GM19452 (cell line): ENCODE results near the gene EEPD1.
"Not testable (repeated sequence)": the region's sequence is repeated elsewhere in the genome, so short reads cannot be mapped to it uniquely, and the experiment has no call there.

ENCODE experiments used
- ATAC-seq: cut with Tn5 transposase; IDR thresholded peaks from one replicate; pipeline ENCODE4 v1.9.1; 2021; ENCODE audit not compliant: unreplicated experiment

Gene EEPD1

GRCh38 chr7:36314491-36314890, 161.4 kb downstream of the EEPD1 start:
- ATAC-seq = no peak

DNA sequence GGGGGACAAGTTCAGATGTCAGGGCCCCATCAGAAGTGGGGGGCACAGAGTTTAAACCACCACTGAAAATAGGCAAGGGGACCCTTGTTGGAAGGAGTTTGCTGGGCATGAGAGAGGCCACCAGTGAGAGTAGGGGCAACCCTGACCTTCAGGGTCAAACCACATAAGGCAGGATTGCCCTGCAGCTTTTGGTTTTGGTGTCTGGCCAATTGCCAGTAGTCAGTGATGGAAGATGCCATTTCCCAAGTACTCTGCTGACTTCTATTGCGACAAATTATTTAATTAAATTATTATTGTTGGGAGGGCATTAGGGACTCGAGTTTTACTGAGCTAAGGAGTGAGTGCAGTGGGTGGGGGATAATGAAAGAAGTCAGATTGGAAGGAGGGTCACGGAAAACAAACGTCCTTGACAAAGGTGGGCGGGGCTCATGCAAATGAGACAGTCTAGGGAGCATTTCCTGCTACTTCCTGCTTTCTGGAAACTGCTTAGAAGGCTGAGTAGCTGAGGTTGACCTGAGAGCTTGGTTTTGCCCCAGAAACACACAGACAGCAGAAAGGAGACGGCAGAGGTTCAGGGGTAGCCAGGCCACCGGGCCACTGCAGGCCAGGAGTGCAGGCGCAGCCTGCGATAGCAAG, 162.4 kb downstream of the EEPD1 start:
- ATAC-seq = no peak

GRCh38 chr7:36316319-36316718, 163.3 kb downstream of the EEPD1 start:
- no peak for ATAC-seq

DNA sequence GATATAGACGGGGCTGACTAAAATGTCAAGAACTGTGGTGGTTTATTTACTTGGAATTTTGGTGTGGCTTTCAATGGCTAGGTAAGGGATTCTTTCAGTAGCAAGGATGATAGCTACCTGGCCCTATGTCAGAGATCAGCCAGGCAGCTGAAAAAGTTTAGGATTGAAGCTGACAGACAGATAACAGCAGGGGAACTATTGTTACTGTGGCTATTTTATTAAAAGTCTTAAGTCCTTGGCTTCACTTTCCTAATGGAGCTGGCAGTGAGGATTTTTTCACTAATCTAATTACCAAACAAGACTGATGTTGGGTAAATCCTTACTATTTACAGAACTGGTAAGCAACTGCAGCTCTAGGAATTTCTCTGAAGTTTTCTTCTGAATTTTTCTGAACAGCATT, 164.2 kb downstream of the EEPD1 start:
- ATAC-seq = no peak

GRCh38 chr7:36318116-36318515, 165.1 kb downstream of the EEPD1 start:
- ATAC-seq = no peak

- not testable (repeated sequence) for ATAC-seq
These were observed 168.2 kb downstream of the EEPD1 start for GRCh38 chr7:36321284-36321683.

- no peak for ATAC-seq
These were observed 183.3 kb downstream of the EEPD1 start for GRCh38 chr7:36336390-36336789.

- no peak for ATAC-seq
These were observed 185.2 kb downstream of the EEPD1 start for GRCh38 chr7:36338256-36338655.

GRCh38 chr7:36343548-36343947, 190.5 kb downstream of the EEPD1 start:
- ATAC-seq = no peak

- no peak for ATAC-seq
These were observed 191.6 kb downstream of the EEPD1 start for GRCh38 chr7:36344622-36345021.

- no peak for ATAC-seq
These were observed 193.3 kb downstream of the EEPD1 start for GRCh38 chr7:36346260-36346831.

DNA sequence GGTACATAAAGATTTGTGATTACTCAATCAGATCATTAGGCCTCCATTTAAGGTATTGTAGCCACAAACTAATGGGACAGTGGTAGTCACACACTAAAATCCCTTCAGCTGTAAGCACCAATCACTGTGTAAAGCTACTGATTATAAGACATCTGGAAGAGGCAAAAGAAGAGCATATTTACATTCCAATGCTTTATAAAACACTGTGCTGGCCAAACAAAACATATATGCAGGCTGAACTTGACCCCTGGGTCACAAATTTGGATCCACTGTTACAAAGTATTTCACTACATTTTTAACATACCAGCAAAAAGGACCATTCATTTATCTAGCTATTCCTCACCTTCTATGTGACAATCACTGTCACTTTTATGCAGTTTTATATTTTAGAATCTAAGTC, 195.2 kb downstream of the EEPD1 start:
- ATAC-seq = no peak

GRCh38 chr7:36348771-36349170, 195.7 kb downstream of the EEPD1 start:
- no peak for ATAC-seq

- no peak for ATAC-seq
These were observed 196.6 kb downstream of the EEPD1 start for GRCh38 chr7:36349626-36350025.
